ENCODE measurements around the gene SORT1. TPM values are rescaled to one million over a fixed set of nuclear protein-coding genes. Genes with fewer than 3 reads are reported as not detected.

The SORT1 gene
- total RNA-seq, 6 experiments from 2014 or later, result 51.6 to 78.4 (median 58.5) TPM

- H3K27me3 Mint-ChIP-seq (ENCODE audit: insufficient read depth), result peaks cover 2% of the 10 kb centered on the region; the same call in 1 of the 2 replicates
- no peak overlapping the region for H3K27ac Mint-ChIP-seq
- no peak for DNase-seq
- no peaks in the 10 kb centered on the region for H3K9me3 Mint-ChIP-seq
- TF ChIP-seq CTCF (IDR thresholded peaks at IDR 0.05), result no peak
- H3K4me3 Mint-ChIP-seq, result no peak overlapping the region
- H3K4me1 Mint-ChIP-seq (ENCODE audit: low read depth), result peaks cover 25% of the 10 kb centered on the region
- H3K36me3 Mint-ChIP-seq (ENCODE audit: low read depth), result no peaks in the 10 kb centered on the region
Measured at GRCh38 chr1:109269981-109270622, 127.6 kb downstream of the SORT1 start.

- Mint-ChIP-seq H3K27me3 (ENCODE audit: insufficient read depth) (peaks cover 2% of the 10 kb centered on the region; the same call in 1 of the 2 replicates), H3K27ac (no peak overlapping the region), H3K9me3 (no peaks in the 10 kb centered on the region), H3K36me3 (ENCODE audit: low read depth) (no peaks in the 10 kb centered on the region), H3K4me3 (no peak overlapping the region), H3K4me1 (ENCODE audit: low read depth) (peaks cover 18% of the 10 kb centered on the region)
- no peak for TF ChIP-seq CTCF (IDR thresholded peaks at IDR 0.05)
- no peak for DNase-seq
Measured at GRCh38 chr1:109269212-109269980, 128.3 kb downstream of the SORT1 start.

GRCh38 chr1:109268431-109269211 is 129.1 kb downstream of the SORT1 start:
- peaks cover 2% of the 10 kb centered on the region; the same call in 1 of the 2 replicates for H3K27me3 Mint-ChIP-seq (ENCODE audit: insufficient read depth)
- no peaks in the 10 kb centered on the region for H3K9me3 Mint-ChIP-seq
- peaks cover 14% of the 10 kb centered on the region for H3K4me1 Mint-ChIP-seq (ENCODE audit: low read depth)
- DNase-seq, result no peak
- H3K4me3 Mint-ChIP-seq, result no peak overlapping the region
- H3K36me3 Mint-ChIP-seq (ENCODE audit: low read depth), result no peaks in the 10 kb centered on the region
- TF ChIP-seq CTCF (IDR thresholded peaks at IDR 0.05), result no peak
- H3K27ac Mint-ChIP-seq, result no peak overlapping the region

DNA sequence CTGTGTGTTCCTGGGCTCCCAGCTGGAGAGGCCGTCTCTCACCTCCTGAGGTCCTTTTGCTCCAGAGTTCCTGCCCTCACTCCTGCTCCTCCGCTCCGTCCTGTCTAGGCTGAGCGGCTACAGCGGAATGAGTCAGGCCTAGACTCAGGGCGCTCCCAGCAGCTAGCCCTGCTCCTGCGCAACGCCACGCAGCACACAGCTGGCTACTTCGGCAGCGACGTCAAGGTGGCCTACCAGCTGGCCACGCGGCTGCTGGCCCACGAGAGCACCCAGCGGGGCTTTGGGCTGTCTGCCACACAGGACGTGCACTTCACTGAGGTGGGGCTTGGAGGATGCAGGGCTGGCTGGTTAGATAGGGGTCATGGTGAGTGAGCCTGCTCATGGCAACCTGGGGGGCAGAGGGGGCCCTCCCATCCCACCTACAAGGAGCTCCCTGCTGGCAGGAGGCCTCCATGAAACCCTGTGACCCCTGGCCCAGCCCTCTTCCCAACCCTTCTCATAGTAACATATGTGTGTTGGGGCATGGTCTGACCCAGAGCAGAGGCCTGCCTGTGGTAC is 129.9 kb downstream of the SORT1 start:
- H3K36me3 Mint-ChIP-seq (ENCODE audit: low read depth), result no peaks in the 10 kb centered on the region
- H3K9me3 Mint-ChIP-seq, result no peaks in the 10 kb centered on the region
- no peak for TF ChIP-seq CTCF (IDR thresholded peaks at IDR 0.05)
- no peak for DNase-seq
- peaks cover 16% of the 10 kb centered on the region for H3K4me1 Mint-ChIP-seq (ENCODE audit: low read depth)
- no peak overlapping the region for H3K27ac Mint-ChIP-seq
- no peak overlapping the region for H3K4me3 Mint-ChIP-seq
- peaks cover 2% of the 10 kb centered on the region; the same call in 1 of the 2 replicates for H3K27me3 Mint-ChIP-seq (ENCODE audit: insufficient read depth)

GRCh38 chr1:109266965-109267364 is 130.8 kb downstream of the SORT1 start:
- TF ChIP-seq CTCF (IDR thresholded peaks at IDR 0.05), result no peak
- Mint-ChIP-seq H3K4me1 (ENCODE audit: low read depth) (peaks cover 16% of the 10 kb centered on the region), H3K4me3 (no peak overlapping the region), H3K27ac (no peak overlapping the region), H3K27me3 (ENCODE audit: insufficient read depth) (peaks cover 2% of the 10 kb centered on the region; the same call in 1 of the 2 replicates), H3K36me3 (ENCODE audit: low read depth) (no peaks in the 10 kb centered on the region), H3K9me3 (no peaks in the 10 kb centered on the region)
- no peak for DNase-seq

Measured in HFFc6 (cell line).